LNCAP (cell line): ENCODE measurements around the gene TMEM53.

ENCODE experiments used
- CTCF ChIP-seq: fragments of 450-650 bp; IDR thresholded peaks from 2 replicates; pipeline ENCODE4 v1.5.1; 2017; ENCODE audit warnings: mild to moderate bottlenecking

The TMEM53 gene

DNA sequence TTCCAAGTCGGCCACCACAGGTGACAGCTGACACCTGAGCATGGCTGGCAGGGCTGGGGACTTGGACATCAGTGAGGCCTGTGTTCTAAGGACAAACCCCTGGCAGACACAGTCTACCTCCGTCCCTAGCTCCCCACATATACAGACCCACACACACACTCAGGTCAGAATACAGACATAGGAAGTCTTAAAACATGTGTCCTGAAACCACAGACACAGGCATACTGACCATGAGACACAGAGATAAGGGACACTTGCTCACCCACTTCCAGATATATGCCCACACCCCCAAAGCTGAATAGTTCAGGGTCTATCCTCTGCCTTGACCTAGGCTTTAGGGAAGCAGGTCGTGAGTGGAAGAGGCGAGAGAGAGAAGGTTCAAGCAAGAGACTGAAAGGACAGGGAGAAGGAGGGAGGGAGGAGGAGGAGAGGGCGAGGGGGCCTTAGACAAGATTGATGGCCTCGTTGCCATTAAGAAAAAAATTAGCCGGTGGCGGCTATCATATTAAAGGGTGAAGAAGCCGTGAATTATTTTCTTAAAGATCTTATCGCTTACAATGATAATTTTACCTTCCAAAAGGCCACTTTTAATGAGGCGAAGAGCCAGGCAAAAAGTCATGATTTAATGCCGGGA, 49.9 kb downstream of the TMEM53 start:
- no peak for TF ChIP-seq CTCF

DNA sequence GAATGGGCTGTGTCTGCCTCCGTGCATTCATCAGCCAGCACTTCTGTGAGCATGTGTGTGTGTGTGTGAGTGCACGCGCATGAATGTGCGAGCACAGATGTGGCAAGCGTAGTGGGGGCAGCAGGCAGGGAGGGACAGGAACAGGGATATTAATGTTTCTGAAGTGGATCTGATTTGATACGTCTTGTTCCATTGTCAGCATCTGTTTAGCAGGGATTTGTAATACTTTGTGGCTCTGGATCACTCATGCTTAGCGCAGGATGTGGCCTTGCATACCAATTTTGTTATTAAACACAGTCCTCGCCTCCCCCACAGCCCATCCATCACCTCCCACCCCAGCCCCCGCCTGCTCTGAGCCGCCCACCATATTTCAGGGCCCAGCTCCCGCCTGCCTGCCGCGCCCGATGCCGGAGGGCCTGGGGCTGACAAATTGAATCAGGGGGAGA, 52.4 kb downstream of the TMEM53 start:
- no peak for TF ChIP-seq CTCF

DNA sequence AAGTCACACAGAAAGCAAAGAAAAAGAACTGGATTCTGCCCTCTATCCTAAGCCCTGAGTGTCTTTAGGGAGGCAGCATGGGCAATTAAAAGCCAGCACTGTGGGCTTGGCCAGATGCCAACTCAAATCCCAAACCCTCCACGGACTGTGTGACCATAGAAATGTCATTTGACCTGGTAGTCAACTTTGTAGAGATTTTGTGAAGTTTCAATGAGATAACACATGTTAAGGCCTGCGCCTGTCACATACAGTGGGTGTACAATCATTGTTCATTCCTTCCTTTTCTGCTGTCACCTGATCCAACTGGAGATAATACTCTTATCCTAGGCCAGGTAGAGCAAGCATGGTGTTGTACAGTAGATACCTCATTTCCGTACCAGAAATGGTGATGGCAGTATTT, 54.2 kb downstream of the TMEM53 start:
- TF ChIP-seq CTCF: no peak

DNA sequence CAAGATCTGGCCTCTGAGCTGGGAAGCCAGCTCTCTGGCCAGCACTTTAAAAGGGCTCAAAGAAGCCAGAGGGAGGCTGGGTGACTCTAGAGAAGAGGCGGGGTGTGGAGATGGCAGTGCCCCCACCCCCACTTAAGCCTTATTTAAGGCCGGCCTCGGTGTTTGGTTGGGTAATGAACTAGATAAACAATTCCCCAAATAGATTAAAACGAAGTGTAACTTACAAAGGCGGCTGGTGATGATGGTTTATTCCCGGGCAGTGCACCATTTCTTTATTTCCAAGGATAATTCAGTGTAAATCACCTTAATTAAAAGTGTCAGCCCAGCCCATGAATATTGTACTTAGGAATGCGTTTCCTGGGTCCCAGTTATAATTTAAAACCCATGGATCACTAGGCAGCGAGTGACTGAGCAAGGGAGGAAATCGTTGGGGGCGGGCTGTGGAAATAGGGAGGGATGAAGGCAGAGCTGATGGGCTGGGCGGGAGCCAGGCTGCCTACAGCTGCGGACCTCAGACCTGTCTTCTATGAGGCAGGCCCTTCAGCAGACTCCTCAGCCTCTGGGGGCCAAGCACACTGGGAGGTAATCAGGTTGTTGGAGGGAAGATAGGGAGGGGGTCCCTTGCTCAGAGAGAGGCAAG, 54.9 kb downstream of the TMEM53 start:
- no peak for TF ChIP-seq CTCF

GRCh38 chr1:44617703-44618029, 56.6 kb downstream of the TMEM53 start:
- no peak for TF ChIP-seq CTCF

DNA sequence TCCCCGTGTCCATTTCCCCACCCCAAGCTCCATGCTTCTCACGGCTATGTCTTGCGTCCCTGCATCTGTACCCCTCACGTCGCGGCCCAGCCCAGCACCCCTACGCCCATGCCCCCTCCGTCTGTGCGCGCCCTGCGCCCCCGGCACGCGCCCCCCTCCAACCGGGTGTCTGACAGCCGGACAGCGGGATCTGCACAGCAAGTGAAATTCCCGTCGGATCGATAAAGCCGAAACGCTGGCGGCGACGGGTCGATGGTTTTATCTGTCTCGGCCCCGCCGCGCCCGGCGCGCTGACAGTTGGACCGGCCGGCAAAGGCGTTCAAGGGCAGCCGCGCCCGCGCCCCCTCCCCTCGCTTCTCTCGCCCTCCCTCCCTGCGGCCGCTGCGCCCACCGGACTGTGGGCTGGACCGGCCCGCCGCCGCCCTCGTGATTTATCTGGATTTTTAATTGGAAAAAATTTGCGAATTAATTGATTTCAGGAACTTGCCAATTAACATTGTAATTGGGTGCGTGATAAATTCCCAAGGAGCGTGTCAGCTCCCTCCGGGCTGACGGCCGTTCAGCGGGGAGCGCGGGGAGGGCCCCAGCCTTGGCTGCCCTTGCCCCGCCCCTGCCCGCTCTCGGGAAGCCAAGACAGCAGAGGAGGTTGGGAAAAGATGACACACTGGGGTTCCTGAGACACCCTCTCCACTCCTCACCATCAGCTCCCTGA, 57.1 kb downstream of the TMEM53 start:
- no peak for TF ChIP-seq CTCF

DNA sequence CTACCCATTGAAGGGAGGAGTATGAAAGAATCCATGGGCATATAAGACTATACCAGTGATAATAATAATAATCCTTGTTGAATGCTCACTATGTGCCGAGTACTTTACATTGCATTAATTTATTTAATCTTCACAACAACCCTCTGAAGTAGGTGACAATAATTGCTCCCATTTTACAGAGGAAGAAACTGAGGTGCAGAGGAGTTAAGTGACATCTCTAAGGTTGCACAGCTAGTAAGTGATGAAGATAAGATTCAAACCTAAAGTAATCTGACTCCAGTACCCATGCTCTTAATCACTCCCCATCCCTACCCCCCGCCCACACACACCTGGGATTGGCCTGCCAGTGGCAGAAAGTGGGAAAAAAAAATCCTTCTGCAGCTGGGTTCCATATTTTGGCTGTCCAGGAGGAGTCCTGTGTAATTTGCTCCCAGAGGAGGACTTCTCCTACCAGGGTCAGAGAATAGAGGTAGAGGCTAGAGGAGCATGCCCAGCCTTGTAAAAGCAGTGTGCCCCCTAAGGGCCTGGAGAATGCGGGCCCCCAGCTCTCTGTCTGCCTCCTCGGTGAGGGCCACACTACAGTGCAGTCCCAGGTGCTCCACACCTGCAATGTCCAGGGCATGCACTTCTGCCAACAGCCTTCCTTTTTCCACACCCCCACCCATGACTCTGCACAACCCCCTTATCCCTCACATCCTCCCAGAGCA, 57.8 kb downstream of the TMEM53 start:
- TF ChIP-seq CTCF: no peak
